IMR-90 (cell line): ENCODE results near the gene METTL15. TPM values are rescaled to one million over a fixed set of nuclear protein-coding genes. Genes with fewer than 3 reads are reported as not detected.

Source experiments
- ATAC-seq: fragments of 200-7000 bp; cut with Tn5 transposase; 2 replicates; pipeline ENCODE4 v1.9.1; 2020; ENCODE audit warnings: low read depth, mild to moderate bottlenecking, moderate library complexity
- BruUV-seq: library from RNA; stranded (reverse); fragments of 400-500 nt; replicated peaks from 2 replicates; lab custom pipeline; 2021; lab: Mats Ljungman, UMichigan
- CTCF ChIA-PET: fragments of 300-600 bp; formaldehyde crosslinking; extraction: SDS; loops from one replicate; lab custom pipeline; 2021; ENCODE audit warnings: antibody characterized with exemption; lab: Yijun Ruan, JAX
- POLR2A ChIA-PET: fragments of 300-600 bp; sonication (Branson Sonifier 250); formaldehyde crosslinking; loops from one replicate; lab custom pipeline; 2022; ENCODE audit warnings: antibody characterized with exemption; ENCODE audit not compliant: unreplicated experiment; lab: Charles Lee
- DNase-seq: peaks from one replicate; pipeline ENCODE4 v3.0.0; 2013
- H2AFZ ChIP-seq: replicated peaks from 2 replicates; pipeline ENCODE3; 2013; ENCODE audit warnings: low read length, mild to moderate bottlenecking; ENCODE audit not compliant: poor library complexity
- H2AK5ac ChIP-seq: 2 replicates; pipeline ENCODE4 v1.6.1; 2013; ENCODE audit warnings: low read depth, low read length, inconsistent platforms
- H2AK9ac ChIP-seq: replicated peaks from 2 replicates; pipeline ENCODE3; 2013; ENCODE audit warnings: mild to moderate bottlenecking, low read depth, low read length, moderate library complexity; ENCODE audit not compliant: poor library complexity
- H2BK120ac ChIP-seq: 2 replicates; pipeline ENCODE4 v1.6.1; 2013; ENCODE audit warnings: low read depth, low read length, inconsistent platforms
- H2BK15ac ChIP-seq: 3 replicates; pipeline ENCODE4 v1.6.1; 2013; ENCODE audit warnings: low read depth, low read length, inconsistent platforms
- H2BK20ac ChIP-seq: 2 replicates; pipeline ENCODE4 v1.6.1; 2013; ENCODE audit warnings: low read depth, mild to moderate bottlenecking, inconsistent platforms, low read length, moderate library complexity
- H2BK5ac ChIP-seq: 2 replicates; pipeline ENCODE4 v1.6.1; 2013; ENCODE audit warnings: mild to moderate bottlenecking, low read depth, low read length, inconsistent platforms; ENCODE audit not compliant: poor library complexity, severe bottlenecking
- H3K14ac ChIP-seq: replicated peaks from 2 replicates; pipeline ENCODE4 v1.6.1; 2013; ENCODE audit warnings: low read depth, low read length, inconsistent platforms
- H3K18ac ChIP-seq: 2 replicates; pipeline ENCODE4 v1.6.1; 2013; ENCODE audit warnings: low read depth, low read length, control low read depth
- H3K23ac ChIP-seq: 2 replicates; pipeline ENCODE4 v1.6.1; 2013; ENCODE audit warnings: low read depth, low read length, inconsistent platforms
- H3K27ac ChIP-seq: 2 replicates; pipeline ENCODE4 v1.5.1; 2013; ENCODE audit warnings: mild to moderate bottlenecking, control low read depth, low read length; ENCODE audit not compliant: insufficient read depth
- H3K27me3 ChIP-seq: 2 replicates; pipeline ENCODE4 v1.6.1; 2013; ENCODE audit warnings: low read length; ENCODE audit not compliant: control insufficient read depth, insufficient read depth
- H3K36me3 ChIP-seq: 2 replicates; pipeline ENCODE4 v1.6.1; 2013; ENCODE audit warnings: low read length, mixed read lengths; ENCODE audit not compliant: control insufficient read depth, insufficient read depth
- H3K4ac ChIP-seq: 2 replicates; pipeline ENCODE4 v1.6.1; 2013; ENCODE audit warnings: low read depth, low read length, inconsistent platforms
- H3K4me1 ChIP-seq: 2 replicates; pipeline ENCODE4 v1.6.1; 2013; ENCODE audit warnings: low read length, mixed read lengths; ENCODE audit not compliant: control insufficient read depth, insufficient read depth
- H3K4me2 ChIP-seq: 2 replicates; pipeline ENCODE4 v1.6.1; 2013; ENCODE audit warnings: low read depth, mild to moderate bottlenecking, control low read depth, low read length, moderate library complexity
- H3K4me3 ChIP-seq: 2 replicates; pipeline ENCODE4 v1.5.1; 2013; ENCODE audit warnings: low read depth, mild to moderate bottlenecking, control low read depth, low read length, moderate library complexity; ENCODE audit not compliant: insufficient read depth
- H3K56ac ChIP-seq: 2 replicates; pipeline ENCODE4 v1.6.1; 2013; ENCODE audit warnings: low read length, inconsistent platforms; ENCODE audit not compliant: insufficient read depth; ENCODE audit errors: extremely low read depth
- H3K79me1 ChIP-seq, 2 experiments: 2 replicates each; pipeline ENCODE4 v1.6.1; 2013; ENCODE audit warnings: low read length in 2 of 2, inconsistent platforms in 1 of 2, low read depth in 1 of 2
- H3K9ac ChIP-seq: 2 replicates; pipeline ENCODE4 v1.6.1; 2013; ENCODE audit warnings: low read depth, low read length, control low read depth
- H3K9me1 ChIP-seq: 2 replicates; pipeline ENCODE4 v1.6.1; 2013; ENCODE audit warnings: low read length, inconsistent platforms; ENCODE audit not compliant: insufficient read depth
- H3K9me3 ChIP-seq: 2 replicates; pipeline ENCODE4 v1.6.1; 2013; ENCODE audit warnings: low read length; ENCODE audit not compliant: control insufficient read depth, insufficient read depth
- H4K20me1 ChIP-seq: 2 replicates; pipeline ENCODE4 v1.6.1; 2013; ENCODE audit warnings: low read length, inconsistent platforms; ENCODE audit not compliant: insufficient read depth
- H4K5ac ChIP-seq: 2 replicates; pipeline ENCODE4 v1.6.1; 2013; ENCODE audit warnings: mild to moderate bottlenecking, low read depth, low read length, control low read depth
- H4K8ac ChIP-seq, 2 experiments: 2 replicates each; pipeline ENCODE4 v1.6.1; 2013; ENCODE audit warnings: low read depth in 2 of 2, low read length in 2 of 2, control low read depth in 1 of 2, inconsistent platforms in 1 of 2
- H4K91ac ChIP-seq: 2 replicates; pipeline ENCODE4 v1.6.1; 2013; ENCODE audit warnings: low read depth, low read length, inconsistent platforms; ENCODE audit not compliant: insufficient read depth
- BHLHE40 ChIP-seq: fragments of 150-350 bp; IDR thresholded peaks from 2 replicates; pipeline ENCODE4 v1.6.1; 2016; ENCODE audit warnings: mild to moderate bottlenecking, low read depth, low read length
- FOS ChIP-seq: fragments of 150-350 bp; IDR thresholded peaks from 2 replicates; pipeline ENCODE4 v1.6.1; 2016; ENCODE audit warnings: low read depth, low read length
- MAFK ChIP-seq: IDR thresholded peaks from 2 replicates; pipeline ENCODE4 v1.6.1; 2012; ENCODE audit warnings: low read depth, low read length, improper control_type of control experiment
- MAZ ChIP-seq: IDR thresholded peaks from 2 replicates; pipeline ENCODE4 v1.6.1; 2012; ENCODE audit warnings: low read depth, mild to moderate bottlenecking, low read length, improper control_type of control experiment, moderate library complexity, borderline replicate concordance
- MXI1 ChIP-seq: IDR thresholded peaks from 2 replicates; pipeline ENCODE4 v1.6.1; 2012; ENCODE audit warnings: low read depth, mild to moderate bottlenecking, low read length, moderate library complexity, borderline replicate concordance
- RAD21 ChIP-seq: IDR thresholded peaks from 2 replicates; pipeline ENCODE4 v1.6.1; 2012; ENCODE audit warnings: low read length, improper control_type of control experiment
- RCOR1 ChIP-seq: IDR thresholded peaks from 2 replicates; pipeline ENCODE4 v1.6.1; 2012; ENCODE audit warnings: mild to moderate bottlenecking, low read length, improper control_type of control experiment; ENCODE audit not compliant: insufficient replicate concordance
- dilution Hi-C: fragments of 300-500 bp; cut with HindIII; formaldehyde crosslinking; loops from one replicate; pipeline ENCODE4 v1.14.3; 2018; ENCODE audit warnings: low sequenced_read_pairs; ENCODE audit not compliant: unreplicated experiment
- in situ Hi-C: fragments of 300-500 bp; cut with MboI; formaldehyde crosslinking; loops from 3 replicates; pipeline ENCODE4 v1.14.3; 2019; ENCODE audit warnings: low sequenced_read_pairs, inconsistent platforms, mixed read lengths
- intact Hi-C: fragments of 100-400 bp; cut with micrococcal nuclease; formaldehyde crosslinking; loops from 2 replicates; pipeline ENCODE4 v1.10.0; 2022
- polyA plus RNA-seq, 3 experiments: library from polyadenylated mRNA; depleted of rRNA; stranded (reverse); fragments of >200 nt; gene quantifications; 2 replicates each; pipeline ENCODE4 v1.2.3, GENCODE V29; 2012; ENCODE audit warnings: low replicate concordance in 1 of 3
- total RNA-seq: library from RNA; depleted of rRNA; stranded (reverse); fragments of >200 nt; gene quantifications from 2 replicates; pipeline ENCODE4 v1.2.3, GENCODE V29; 2012
- TF ChIP-seq, protein P1 (sequence below): fragments of 150-350 bp; IDR thresholded peaks from 2 replicates; pipeline ENCODE4 v1.6.1; 2016; ENCODE audit warnings: low read depth, mild to moderate bottlenecking, low read length, moderate library complexity, borderline replicate concordance
- TF ChIP-seq, protein P2 (sequence below): fragments of 150-350 bp; IDR thresholded peaks from 2 replicates; pipeline ENCODE4 v1.6.1; 2017; ENCODE audit warnings: mild to moderate bottlenecking, antibody characterized with exemption, low read length, low read depth

METTL15 gene
- total and polyA plus RNA-seq, 2 of the 4 experiments (the other 2 are of a cell fraction), result 6.5 to 30.5 TPM

- no TSS peak for BruUV-seq
- no peak for ATAC-seq
These were observed 142.0 kb downstream of the METTL15 start for GRCh38 chr11:28250192-28250591.

More at GRCh38 chr11:28250192-28250591, 142.0 kb downstream of the METTL15 start:
- H3K18ac ChIP-seq, result no peak overlapping the region
- no peak overlapping the region for H2AK9ac ChIP-seq
- H3K23ac ChIP-seq, result no peak overlapping the region
- H3K9me3 ChIP-seq, result 0 out of 2 replicates have a peak, but pooled peaks cover under 1% of the 10 kb centered on the region
- no peak overlapping the region for H3K14ac ChIP-seq
- H4K8ac ChIP-seq, result no peak overlapping the region
- no peaks in the 10 kb centered on the region for H3K4me1 ChIP-seq
- H3K4ac ChIP-seq, result no peak overlapping the region
- H2AFZ ChIP-seq, result no peak overlapping the region
- H3K36me3 ChIP-seq, result no peaks in the 10 kb centered on the region
- H2BK20ac ChIP-seq, result no peak overlapping the region
- peaks cover 11 to 13% of the 10 kb centered on the region in 2 experiments; a peak in 3 of 4 replicates for H3K79me1 ChIP-seq
- intact Hi-C loops, result no loop called here
- no peak overlapping the region for H4K5ac ChIP-seq
- H4K91ac ChIP-seq, result no peak overlapping the region
- dilution Hi-C loops, result no loop called here
- H3K4me3 ChIP-seq, result no peak overlapping the region
- no peak for DNase-seq
- POLR2A ChIA-PET, result no interaction called here
- no peaks in the 10 kb centered on the region for H4K20me1 ChIP-seq
- H3K27me3 ChIP-seq, result no peaks in the 10 kb centered on the region
- no peak overlapping the region for H2AK5ac ChIP-seq
- no peak overlapping the region for H2BK5ac ChIP-seq
- H2BK120ac ChIP-seq, result no peak overlapping the region
- no peak overlapping the region for H3K56ac ChIP-seq
- in situ Hi-C loops, result no loop called here
- H3K9me1 ChIP-seq, result peaks cover 2% of the 10 kb centered on the region
- no peak overlapping the region for H3K9ac ChIP-seq
- TF ChIP-seq MAZ (no peak), RCOR1 (no peak), MXI1 (no peak), BHLHE40 (no peak), MAFK (no peak), RAD21 (no peak), FOS (no peak)
- TF ChIP-seq, protein P1, sequence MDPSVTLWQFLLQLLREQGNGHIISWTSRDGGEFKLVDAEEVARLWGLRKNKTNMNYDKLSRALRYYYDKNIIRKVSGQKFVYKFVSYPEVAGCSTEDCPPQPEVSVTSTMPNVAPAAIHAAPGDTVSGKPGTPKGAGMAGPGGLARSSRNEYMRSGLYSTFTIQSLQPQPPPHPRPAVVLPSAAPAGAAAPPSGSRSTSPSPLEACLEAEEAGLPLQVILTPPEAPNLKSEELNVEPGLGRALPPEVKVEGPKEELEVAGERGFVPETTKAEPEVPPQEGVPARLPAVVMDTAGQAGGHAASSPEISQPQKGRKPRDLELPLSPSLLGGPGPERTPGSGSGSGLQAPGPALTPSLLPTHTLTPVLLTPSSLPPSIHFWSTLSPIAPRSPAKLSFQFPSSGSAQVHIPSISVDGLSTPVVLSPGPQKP, result no peak
- TF ChIP-seq, protein P2, sequence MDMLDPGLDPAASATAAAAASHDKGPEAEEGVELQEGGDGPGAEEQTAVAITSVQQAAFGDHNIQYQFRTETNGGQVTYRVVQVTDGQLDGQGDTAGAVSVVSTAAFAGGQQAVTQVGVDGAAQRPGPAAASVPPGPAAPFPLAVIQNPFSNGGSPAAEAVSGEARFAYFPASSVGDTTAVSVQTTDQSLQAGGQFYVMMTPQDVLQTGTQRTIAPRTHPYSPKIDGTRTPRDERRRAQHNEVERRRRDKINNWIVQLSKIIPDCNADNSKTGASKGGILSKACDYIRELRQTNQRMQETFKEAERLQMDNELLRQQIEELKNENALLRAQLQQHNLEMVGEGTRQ, result no peak
- CTCF ChIA-PET, result no interaction called here
- no peak overlapping the region for H3K27ac ChIP-seq
- H3K4me2 ChIP-seq, result no peak overlapping the region
- H2BK15ac ChIP-seq, result no peak overlapping the region
